Measurements from ENCODE around the gene TEKT5. TPM values are rescaled to one million over a fixed set of nuclear protein-coding genes. Genes with fewer than 3 reads are reported as not detected.

TEKT5 gene
- total RNA-seq, 1 donor from 2014 or later = not detected

DNA sequence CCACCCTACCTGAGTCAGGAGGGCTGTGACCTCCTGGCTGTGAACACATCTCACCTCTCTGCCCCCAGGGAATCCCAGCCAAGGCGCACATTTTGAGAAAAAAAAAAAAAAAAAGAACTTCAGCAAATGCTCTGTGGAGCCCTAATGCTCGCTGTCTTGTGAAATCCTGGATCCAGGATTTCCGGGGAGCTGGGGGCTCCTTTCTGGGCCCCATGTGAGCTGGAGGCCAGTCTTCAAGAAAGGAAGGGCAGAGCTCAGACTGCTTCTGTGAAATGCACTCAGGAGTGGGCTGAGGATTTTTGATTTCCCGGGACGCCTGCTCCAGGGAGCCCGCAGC lies 78.3 kb downstream of the TEKT5 start:
- H3K27ac ChIP-seq (ENCODE audit: low read depth, low read length) = no peak overlapping the region

DNA sequence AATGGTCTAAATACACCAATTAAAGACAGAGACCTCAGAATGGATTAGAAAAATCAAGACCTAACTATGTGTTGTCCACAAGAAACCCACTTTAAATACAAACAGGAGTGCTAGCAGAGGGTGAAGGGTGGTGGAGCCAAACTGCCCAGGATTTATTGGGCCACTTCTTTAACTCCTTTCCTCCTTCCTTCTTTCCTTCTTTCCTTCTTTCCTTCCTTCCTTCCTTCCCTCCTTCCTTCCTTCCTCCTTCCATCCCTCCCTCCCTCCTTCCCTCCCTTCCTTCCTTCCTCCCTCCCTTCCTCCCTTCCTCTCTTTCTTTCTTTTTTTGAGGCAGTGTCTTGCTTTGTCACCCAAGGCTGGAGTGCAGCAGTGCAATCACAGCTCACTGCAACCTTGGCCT lies 80.0 kb downstream of the TEKT5 start:
- Histone ChIP-seq H3K9ac (ENCODE audit: low read depth in 1 of 3, low read length in 3 of 3) (no peak overlapping the region), H3K4me3 (ENCODE audit: low read length in 3 of 3) (no peak overlapping the region), H3K27ac (ENCODE audit: low read depth, low read length) (no peak overlapping the region), H3K9me3 (ENCODE audit: control insufficient read depth in 3 of 3, low read length in 3 of 3) (no peaks in the 10 kb centered on the region), H3K4me1 (ENCODE audit: control insufficient read depth in 3 of 3, insufficient read depth in 3 of 3, low read length in 3 of 3) (peaks cover 6 to 11% (median 9%) of the 10 kb centered on the region in 3 donors), H3K27me3 (ENCODE audit: control insufficient read depth in 3 of 3, insufficient read depth in 3 of 3, low read length in 3 of 3) (peaks cover 3 to 17% (median 3%) of the 10 kb centered on the region in 3 donors), H3K36me3 (ENCODE audit: control insufficient read depth in 3 of 3, insufficient read depth in 3 of 3, low read length in 3 of 3) (no peaks in the 10 kb centered on the region)

More for the DNA sequence above, 78.3 kb downstream of the TEKT5 start:
- Histone ChIP-seq H3K4me3 (ENCODE audit: low read length in 3 of 3) (no peak overlapping the region), H3K9me3 (ENCODE audit: control insufficient read depth in 3 of 3, low read length in 3 of 3) (no peaks in the 10 kb centered on the region), H3K27me3 (ENCODE audit: control insufficient read depth in 3 of 3, insufficient read depth in 3 of 3, low read length in 3 of 3) (peaks cover 3 to 21% (median 7%) of the 10 kb centered on the region in 3 donors), H3K4me1 (ENCODE audit: control insufficient read depth in 3 of 3, insufficient read depth in 3 of 3, low read length in 3 of 3) (peaks cover 9 to 11% (median 9%) of the 10 kb centered on the region in 3 donors), H3K36me3 (ENCODE audit: control insufficient read depth in 3 of 3, insufficient read depth in 3 of 3, low read length in 3 of 3) (no peaks in the 10 kb centered on the region), H3K9ac (ENCODE audit: low read depth in 1 of 3, low read length in 3 of 3) (no peak overlapping the region)

DNA sequence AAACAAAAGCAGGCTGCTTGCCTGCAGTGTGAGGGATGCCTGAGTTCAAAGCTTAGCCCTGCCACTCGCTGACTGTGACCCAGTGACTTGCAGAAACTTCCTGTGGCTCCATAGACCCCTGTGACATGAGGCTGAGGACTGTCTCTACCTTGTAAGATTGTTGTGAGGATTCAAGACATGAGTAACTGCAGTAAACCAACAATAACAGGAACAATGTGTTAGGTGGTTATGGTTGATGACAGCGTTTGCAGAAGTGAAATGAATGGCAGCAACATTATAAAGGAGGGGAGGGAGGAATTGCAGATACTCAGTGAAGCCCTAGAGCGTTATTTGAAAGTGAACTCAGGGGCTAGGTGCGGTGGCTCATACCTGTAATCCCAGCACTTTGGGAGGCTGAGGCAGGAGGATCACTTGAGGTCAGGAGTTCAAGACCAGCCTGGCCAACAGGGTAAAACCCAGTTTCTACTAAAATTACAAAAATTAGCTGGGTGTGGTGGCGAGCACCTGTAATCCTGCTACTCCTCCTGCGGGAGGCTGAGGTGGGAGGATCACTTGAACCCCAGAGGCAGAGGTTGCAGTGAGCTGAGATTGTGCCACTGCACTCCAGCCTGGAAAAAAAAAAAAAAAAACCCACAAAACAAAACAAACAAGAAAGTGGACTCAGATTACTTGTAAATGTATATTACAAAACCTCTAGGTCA lies 80.8 kb downstream of the TEKT5 start:
- Histone ChIP-seq H3K4me3 (ENCODE audit: low read length in 3 of 3) (no peak overlapping the region), H3K27ac (ENCODE audit: low read depth, low read length) (no peak overlapping the region), H3K9ac (ENCODE audit: low read depth in 1 of 3, low read length in 3 of 3) (no peak overlapping the region), H3K9me3 (ENCODE audit: control insufficient read depth in 3 of 3, low read length in 3 of 3) (no peaks in the 10 kb centered on the region), H3K27me3 (ENCODE audit: control insufficient read depth in 3 of 3, insufficient read depth in 3 of 3, low read length in 3 of 3) (peaks cover 0 to 10% (median 3%) of the 10 kb centered on the region in 3 donors), H3K36me3 (ENCODE audit: control insufficient read depth in 3 of 3, insufficient read depth in 3 of 3, low read length in 3 of 3) (no peaks in the 10 kb centered on the region), H3K4me1 (ENCODE audit: control insufficient read depth in 3 of 3, insufficient read depth in 3 of 3, low read length in 3 of 3) (peaks cover 3 to 14% (median 11%) of the 10 kb centered on the region in 3 donors)

DNA sequence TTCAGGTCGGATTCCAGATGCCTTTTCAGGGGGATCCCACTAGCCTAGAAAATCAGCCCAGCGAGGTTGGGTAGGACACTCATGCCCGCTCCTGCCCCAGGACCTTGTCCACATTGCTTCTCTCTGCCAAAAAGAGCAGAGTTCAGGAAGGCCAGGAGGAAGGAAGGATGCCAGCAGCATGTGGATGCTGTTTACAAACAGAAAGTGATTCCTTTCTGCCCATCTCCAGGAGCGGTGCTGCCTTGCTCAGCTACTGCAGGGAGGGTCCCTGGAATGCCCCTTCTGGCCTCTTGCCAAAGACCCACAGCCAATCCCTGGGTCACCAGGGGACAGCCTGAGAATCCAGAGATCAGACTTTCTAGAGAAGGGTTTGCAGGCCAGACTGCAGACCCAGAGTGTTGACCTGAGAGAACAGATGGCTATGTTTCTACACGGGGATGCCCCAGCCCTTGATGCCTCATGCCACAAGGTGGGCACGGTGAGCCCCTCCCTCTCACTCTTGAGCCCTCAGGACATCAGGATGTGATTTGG lies 82.0 kb downstream of the TEKT5 start:
- Histone ChIP-seq H3K9me3 (ENCODE audit: control insufficient read depth in 3 of 3, low read length in 3 of 3) (no peaks in the 10 kb centered on the region), H3K27me3 (ENCODE audit: control insufficient read depth in 3 of 3, insufficient read depth in 3 of 3, low read length in 3 of 3) (peaks cover 0 to 6% (median 3%) of the 10 kb centered on the region in 3 donors), H3K27ac (ENCODE audit: low read depth, low read length) (no peak overlapping the region), H3K9ac (ENCODE audit: low read depth in 1 of 3, low read length in 3 of 3) (peak overlapping the region in 1 of 3 donors; percentile 10), H3K36me3 (ENCODE audit: control insufficient read depth in 3 of 3, insufficient read depth in 3 of 3, low read length in 3 of 3) (no peaks in the 10 kb centered on the region), H3K4me3 (ENCODE audit: low read length in 3 of 3) (no peak overlapping the region), H3K4me1 (ENCODE audit: control insufficient read depth in 3 of 3, insufficient read depth in 3 of 3, low read length in 3 of 3) (peaks cover 3 to 14% (median 11%) of the 10 kb centered on the region in 3 donors)

DNA sequence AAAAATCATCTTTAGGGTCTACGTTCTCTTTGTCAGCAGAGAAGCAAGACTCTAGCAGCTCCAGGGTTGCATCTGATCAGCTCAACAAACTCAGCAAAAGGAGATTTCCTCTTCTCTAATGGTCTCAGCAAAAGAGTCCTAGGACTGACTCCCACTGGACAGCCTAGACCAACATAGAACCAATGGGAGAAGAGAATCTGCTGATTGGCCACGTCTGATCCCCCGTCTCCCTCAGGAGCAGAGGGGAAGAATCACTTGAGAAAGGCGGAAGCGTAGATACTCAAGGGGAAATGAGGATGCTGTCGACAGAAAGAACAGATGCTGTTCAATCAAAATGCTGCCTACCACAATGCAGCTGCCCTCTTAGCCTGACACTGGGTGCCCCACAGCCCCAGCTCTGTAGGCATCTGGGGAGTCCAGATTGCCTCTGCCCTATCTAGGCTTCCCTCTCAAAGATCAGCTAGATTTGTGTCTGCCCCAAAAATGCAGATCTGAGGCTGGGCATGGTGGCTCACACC lies 82.8 kb downstream of the TEKT5 start:
- H3K4me3 ChIP-seq (ENCODE audit: low read length in 3 of 3) = no peak overlapping the region
- no peaks in the 10 kb centered on the region for H3K36me3 ChIP-seq (ENCODE audit: control insufficient read depth in 3 of 3, insufficient read depth in 3 of 3, low read length in 3 of 3)
- H3K4me1 ChIP-seq (ENCODE audit: control insufficient read depth in 3 of 3, insufficient read depth in 3 of 3, low read length in 3 of 3) = peaks cover 3 to 7% (median 5%) of the 10 kb centered on the region in 3 donors
- no peaks in the 10 kb centered on the region for H3K9me3 ChIP-seq (ENCODE audit: control insufficient read depth in 3 of 3, low read length in 3 of 3)
- H3K27me3 ChIP-seq (ENCODE audit: control insufficient read depth in 3 of 3, insufficient read depth in 3 of 3, low read length in 3 of 3) = no peaks in the 10 kb centered on the region
- H3K27ac ChIP-seq (ENCODE audit: low read depth, low read length) = no peak overlapping the region
- no peak overlapping the region for H3K9ac ChIP-seq (ENCODE audit: low read depth in 1 of 3, low read length in 3 of 3)

DNA sequence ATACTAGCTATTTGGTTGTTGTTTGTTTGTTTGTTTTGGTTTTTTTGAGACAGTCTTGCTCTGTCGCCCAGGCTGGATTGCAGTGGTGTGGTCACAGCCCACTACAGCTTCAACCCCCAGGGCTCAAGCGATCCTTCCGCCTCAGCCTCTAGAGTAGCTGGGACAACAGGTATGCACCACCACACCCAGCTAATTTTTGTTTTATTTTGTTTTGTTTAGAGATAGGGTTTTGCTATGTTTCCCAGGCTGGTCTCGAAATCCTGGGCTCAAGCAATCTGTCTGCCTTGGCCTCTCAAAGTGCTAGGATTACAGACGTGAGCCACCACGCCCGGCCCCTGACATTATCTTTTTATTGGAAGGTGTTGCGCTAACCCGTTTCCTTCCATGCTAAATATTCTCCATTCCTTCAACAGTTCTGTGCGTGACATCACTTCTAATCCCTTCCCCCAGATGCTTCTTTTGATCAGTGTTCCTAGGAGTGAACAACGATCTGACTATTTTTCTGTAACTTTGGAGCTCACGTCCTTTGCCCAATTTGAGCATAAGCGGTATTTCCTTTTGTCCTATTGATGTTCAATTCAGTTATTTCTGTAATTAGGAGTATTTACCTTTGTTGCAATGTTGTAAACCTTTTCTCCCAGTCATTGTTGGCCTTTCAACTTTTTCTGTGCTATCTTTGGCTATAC lies 84.1 kb downstream of the TEKT5 start:
- Histone ChIP-seq H3K4me3 (ENCODE audit: low read length in 3 of 3) (no peak overlapping the region), H3K27ac (ENCODE audit: low read depth, low read length) (no peak overlapping the region), H3K9me3 (ENCODE audit: control insufficient read depth in 3 of 3, low read length in 3 of 3) (no peaks in the 10 kb centered on the region), H3K4me1 (ENCODE audit: control insufficient read depth in 3 of 3, insufficient read depth in 3 of 3, low read length in 3 of 3) (peaks cover 0 to 4% (median 4%) of the 10 kb centered on the region in 3 donors), H3K9ac (ENCODE audit: low read depth in 1 of 3, low read length in 3 of 3) (no peak overlapping the region), H3K36me3 (ENCODE audit: control insufficient read depth in 3 of 3, insufficient read depth in 3 of 3, low read length in 3 of 3) (no peaks in the 10 kb centered on the region), H3K27me3 (ENCODE audit: control insufficient read depth in 3 of 3, insufficient read depth in 3 of 3, low read length in 3 of 3) (no peaks in the 10 kb centered on the region)

DNA sequence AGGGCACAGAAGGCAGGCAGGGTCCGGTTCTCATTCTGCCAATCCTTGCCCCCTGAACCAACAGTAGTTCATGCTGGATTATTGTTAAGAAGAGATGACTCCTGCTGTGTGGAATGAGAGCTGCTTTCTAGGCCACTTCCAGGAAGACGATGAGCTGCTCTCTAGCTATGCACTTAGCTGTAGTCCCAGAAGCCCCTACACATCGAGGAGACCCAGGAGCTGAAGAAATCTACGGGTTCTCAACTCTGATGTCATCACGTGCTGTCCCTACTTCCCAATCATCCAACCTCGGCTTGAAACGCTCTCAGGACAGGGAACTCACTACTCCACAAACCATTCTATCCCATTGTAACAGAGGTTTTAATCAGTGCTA lies 85.3 kb downstream of the TEKT5 start:
- Histone ChIP-seq H3K27ac (ENCODE audit: low read depth, low read length) (no peak overlapping the region), H3K9ac (ENCODE audit: low read depth in 1 of 3, low read length in 3 of 3) (no peak overlapping the region), H3K9me3 (ENCODE audit: control insufficient read depth in 3 of 3, low read length in 3 of 3) (no peaks in the 10 kb centered on the region), H3K36me3 (ENCODE audit: control insufficient read depth in 3 of 3, insufficient read depth in 3 of 3, low read length in 3 of 3) (no peaks in the 10 kb centered on the region), H3K4me3 (ENCODE audit: low read length in 3 of 3) (no peak overlapping the region), H3K4me1 (ENCODE audit: control insufficient read depth in 3 of 3, insufficient read depth in 3 of 3, low read length in 3 of 3) (peaks cover 0 to 4% (median 4%) of the 10 kb centered on the region in 3 donors), H3K27me3 (ENCODE audit: control insufficient read depth in 3 of 3, insufficient read depth in 3 of 3, low read length in 3 of 3) (no peaks in the 10 kb centered on the region)

DNA sequence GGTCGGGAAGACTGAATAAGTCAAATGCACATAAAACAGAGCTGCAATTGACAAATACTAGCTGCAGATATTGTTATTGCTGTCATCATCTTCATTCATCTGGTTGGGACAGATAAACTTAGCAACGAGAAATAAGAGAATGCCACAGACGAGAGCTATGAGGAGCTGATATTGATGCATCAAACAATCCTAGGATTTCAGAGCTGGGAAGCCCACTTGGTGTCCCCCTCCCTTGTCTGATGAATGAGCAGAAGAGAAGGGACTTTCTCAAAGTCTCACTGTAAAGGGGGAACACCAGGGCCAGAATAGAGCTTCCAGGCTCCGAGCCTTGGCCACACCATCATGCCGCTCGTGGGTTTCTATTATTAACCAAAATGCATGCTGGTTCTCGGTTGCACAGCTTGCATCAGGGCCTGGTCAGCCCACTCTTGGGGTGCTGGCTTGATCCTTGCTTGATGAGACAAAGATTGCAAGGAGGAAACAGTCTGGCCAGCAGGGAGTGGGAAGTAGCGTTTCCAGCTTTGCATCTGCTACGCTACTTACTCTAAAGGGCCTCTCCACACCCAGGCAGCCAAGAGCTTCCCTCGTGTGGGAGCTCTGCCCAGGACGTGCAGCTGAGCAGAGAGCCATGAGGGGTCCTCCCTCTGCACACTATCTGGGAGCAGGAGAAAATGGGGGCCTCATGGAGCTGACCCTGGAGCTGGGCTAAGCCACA lies 85.9 kb downstream of the TEKT5 start:
- H3K4me1 ChIP-seq (ENCODE audit: control insufficient read depth in 3 of 3, insufficient read depth in 3 of 3, low read length in 3 of 3) = peaks cover 0 to 4% (median 4%) of the 10 kb centered on the region in 3 donors
- no peak overlapping the region for H3K27ac ChIP-seq (ENCODE audit: low read depth, low read length)
- H3K4me3 ChIP-seq (ENCODE audit: low read length in 3 of 3) = no peak overlapping the region
- H3K36me3 ChIP-seq (ENCODE audit: control insufficient read depth in 3 of 3, insufficient read depth in 3 of 3, low read length in 3 of 3) = no peaks in the 10 kb centered on the region
- H3K9ac ChIP-seq (ENCODE audit: low read depth in 1 of 3, low read length in 3 of 3) = no peak overlapping the region
- H3K9me3 ChIP-seq (ENCODE audit: control insufficient read depth in 3 of 3, low read length in 3 of 3) = no peaks in the 10 kb centered on the region
- H3K27me3 ChIP-seq (ENCODE audit: control insufficient read depth in 3 of 3, insufficient read depth in 3 of 3, low read length in 3 of 3) = no peaks in the 10 kb centered on the region

DNA sequence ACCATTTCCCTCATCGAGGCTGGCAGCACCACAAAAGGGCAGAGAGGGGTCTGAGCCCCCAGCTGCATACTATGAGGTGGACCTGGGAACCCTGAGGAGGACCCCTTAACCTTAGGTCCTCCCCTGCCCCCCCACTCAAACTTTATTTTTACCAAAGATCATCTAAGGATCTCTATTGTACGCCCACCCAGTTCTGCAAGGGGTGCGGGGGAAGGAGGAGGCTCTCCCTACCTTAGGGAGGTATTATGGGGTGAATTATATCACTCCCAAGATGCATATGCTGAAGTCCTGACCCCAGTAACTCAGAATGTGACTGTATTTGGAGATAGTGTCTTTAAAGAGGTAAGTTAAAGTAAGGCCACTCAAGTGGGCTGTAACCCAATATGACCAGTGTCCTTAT lies 87.6 kb downstream of the TEKT5 start:
- H3K27ac ChIP-seq (ENCODE audit: low read depth, low read length) = no peak overlapping the region
- H3K4me1 ChIP-seq (ENCODE audit: control insufficient read depth in 3 of 3, insufficient read depth in 3 of 3, low read length in 3 of 3) = peaks cover 0 to 4% (median 4%) of the 10 kb centered on the region in 3 donors
- no peaks in the 10 kb centered on the region for H3K9me3 ChIP-seq (ENCODE audit: control insufficient read depth in 3 of 3, low read length in 3 of 3)
- no peak overlapping the region for H3K9ac ChIP-seq (ENCODE audit: low read depth in 1 of 3, low read length in 3 of 3)
- no peaks in the 10 kb centered on the region for H3K27me3 ChIP-seq (ENCODE audit: control insufficient read depth in 3 of 3, insufficient read depth in 3 of 3, low read length in 3 of 3)
- no peaks in the 10 kb centered on the region for H3K36me3 ChIP-seq (ENCODE audit: control insufficient read depth in 3 of 3, insufficient read depth in 3 of 3, low read length in 3 of 3)
- no peak overlapping the region for H3K4me3 ChIP-seq (ENCODE audit: low read length in 3 of 3)
